HG02852 (cell line): ENCODE results near the gene SLC8A2.

Experiments used
- ATAC-seq: cut with Tn5 transposase; IDR thresholded peaks from one replicate; pipeline ENCODE4 v1.9.1; 2021; ENCODE audit warnings: mild to moderate bottlenecking, moderate library complexity; ENCODE audit not compliant: unreplicated experiment

The SLC8A2 gene

GRCh38 chr19:47464675-47465419, 6.8 kb downstream of the SLC8A2 start:
- ATAC-seq, result no peak

- no peak for ATAC-seq
These were observed 9.8 kb downstream of the SLC8A2 start for GRCh38 chr19:47461876-47462275.

GRCh38 chr19:47459477-47459876, 12.2 kb downstream of the SLC8A2 start:
- no peak for ATAC-seq

GRCh38 chr19:47458672-47459071, 13.0 kb downstream of the SLC8A2 start:
- no peak for ATAC-seq

GRCh38 chr19:47456721-47457474, 14.8 kb downstream of the SLC8A2 start:
- no peak for ATAC-seq

- no peak for ATAC-seq
These were observed 21.2 kb downstream of the SLC8A2 start for GRCh38 chr19:47450478-47450877.

GRCh38 chr19:47448360-47448727, 23.3 kb downstream of the SLC8A2 start:
- ATAC-seq, result no peak

- ATAC-seq, result no peak
These were observed 24.0 kb downstream of the SLC8A2 start for GRCh38 chr19:47447470-47448359.

GRCh38 chr19:47446534-47447469, 24.9 kb downstream of the SLC8A2 start:
- no peak for ATAC-seq

GRCh38 chr19:47445937-47446402, 25.7 kb downstream of the SLC8A2 start:
- ATAC-seq, result no peak

GRCh38 chr19:47445527-47445926, 26.2 kb downstream of the SLC8A2 start:
- no peak for ATAC-seq

- no peak for ATAC-seq
These were observed 27.3 kb downstream of the SLC8A2 start for GRCh38 chr19:47444388-47444821.

- no peak for ATAC-seq
These were observed 28.4 kb downstream of the SLC8A2 start for GRCh38 chr19:47443331-47443730.

GRCh38 chr19:47438793-47439220, 32.9 kb downstream of the SLC8A2 start:
- no peak for ATAC-seq

GRCh38 chr19:47437500-47437899, 34.2 kb downstream of the SLC8A2 start:
- no peak for ATAC-seq

- no peak for ATAC-seq
These were observed 34.8 kb downstream of the SLC8A2 start for GRCh38 chr19:47436712-47437401.

- ATAC-seq, result no peak
These were observed 35.7 kb downstream of the SLC8A2 start for GRCh38 chr19:47435883-47436417.

- ATAC-seq, result no peak
These were observed 36.5 kb downstream of the SLC8A2 start for GRCh38 chr19:47435196-47435595.

GRCh38 chr19:47434088-47434487, 37.6 kb downstream of the SLC8A2 start:
- no peak for ATAC-seq
